ENCODE data around the gene CADPS2. TPM values are rescaled to one million over a fixed set of nuclear protein-coding genes. Genes with fewer than 3 reads are reported as not detected.

CADPS2 gene
- total and polyA plus RNA-seq, 2 donors (not counting 1 experiment from before 2014, with no cell fraction given): 11.5 to 32.2 TPM

GRCh38 chr7:122269241-122269640 lies 617.0 kb downstream of the CADPS2 start:
- H3K27ac ChIP-seq (ENCODE audit: insufficient read depth, low read length): no peak overlapping the region

More at GRCh38 chr7:122269241-122269640, 617.0 kb downstream of the CADPS2 start:
- no peaks in the 10 kb centered on the region for H3K36me3 ChIP-seq (ENCODE audit: control insufficient read depth, insufficient read depth, low read length)
- no peaks in the 10 kb centered on the region for H3K9me3 ChIP-seq (ENCODE audit: control insufficient read depth, insufficient read depth, low read depth, low read length)
- H2AFZ ChIP-seq (ENCODE audit: low read length): no peak overlapping the region
- no peak overlapping the region for H3K9ac ChIP-seq (ENCODE audit: insufficient read depth, low read length)
- no peaks in the 10 kb centered on the region for H3K27me3 ChIP-seq (ENCODE audit: control insufficient read depth, insufficient read depth, low read length)
- DNase-seq (ENCODE audit: low read depth in 2 of 2): peak in 1 of 2 donors; percentile 9
- TF ChIP-seq EZH2 (IDR thresholded peaks at IDR 0.05; ENCODE audit: low read length, missing control alignments): no peak
- TF ChIP-seq CTCF (conservative IDR thresholded peaks at IDR 0.05 in 1 of 2, IDR thresholded peaks at IDR 0.05 in 1 of 2; ENCODE audit: low read depth in 1 of 2, low read length in 2 of 2): no peak
- H3K4me1 ChIP-seq (ENCODE audit: control insufficient read depth, extremely low read depth, insufficient read depth, low read length): no peaks in the 10 kb centered on the region
- H3K79me2 ChIP-seq (ENCODE audit: control insufficient read depth, insufficient read depth, low read length): no peaks in the 10 kb centered on the region
- H4K20me1 ChIP-seq (ENCODE audit: control insufficient read depth, extremely low read depth, insufficient read depth, low read length): no peaks in the 10 kb centered on the region
- H3K4me2 ChIP-seq (ENCODE audit: extremely low read depth, insufficient read depth, low read length): no peak overlapping the region
- no peak overlapping the region for H3K4me3 ChIP-seq (replicated peaks in 1 of 4; ENCODE audit: control extremely low read depth in 1 of 4, insufficient read depth in 1 of 4, low read depth in 3 of 4, low read length in 4 of 4)

Other genes starting within 250 kb of the CADPS2 start
- gene RNF133, start 187.3 kb downstream of the CADPS2 start, total RNA-seq: 0.26 and 0.50 TPM in 2 replicates
- 0.07 and 0.10 TPM in 2 replicates for gene RNF133, start 187.3 kb downstream of the CADPS2 start, polyA plus RNA-seq
- gene RNF148, start 183.5 kb downstream of the CADPS2 start, total RNA-seq: 0.26 and 0.83 TPM in 2 replicates
- 0.09 and 0.18 TPM in 2 replicates for gene RNF148, start 183.5 kb downstream of the CADPS2 start, polyA plus RNA-seq
- not detected in 2 replicates for gene TAS2R16, start 109.2 kb upstream of the CADPS2 start, total RNA-seq
- gene TAS2R16, start 109.2 kb upstream of the CADPS2 start, polyA plus RNA-seq: not detected in 2 replicates